ENCODE results near the gene IFIH1.

- TF ChIP-seq USF2 (IDR thresholded peaks at IDR 0.05; ENCODE audit: borderline replicate concordance, low read depth, low read length) (no peak), SMC3 (IDR thresholded peaks at IDR 0.05; ENCODE audit: low read depth, low read length) (no peak)
These were observed 65.0 kb downstream of the IFIH1 start for GRCh38 chr2:162253435-162253834.

Measured in SK-N-SH (cell line).